HG03108 (cell line): ENCODE results near the gene S100A2.
"Not testable (repeated sequence)": the region's sequence is repeated elsewhere in the genome, so short reads cannot be mapped to it uniquely, and the experiment has no call there.

ENCODE experiments used
- ATAC-seq: cut with Tn5 transposase; IDR thresholded peaks from one replicate; pipeline ENCODE4 v1.9.1; 2021; ENCODE audit warnings: moderate library complexity; ENCODE audit not compliant: unreplicated experiment

Gene S100A2

GRCh38 chr1:153534226-153534924, 31.3 kb downstream of the S100A2 start:
- ATAC-seq = no peak

- no peak for ATAC-seq
Observed at GRCh38 chr1:153533689-153534201, 31.9 kb downstream of the S100A2 start.

GRCh38 chr1:153532769-153533599, 32.7 kb downstream of the S100A2 start:
- ATAC-seq = no peak

GRCh38 chr1:153532181-153532580, 33.5 kb downstream of the S100A2 start:
- ATAC-seq = no peak

GRCh38 chr1:153531638-153532037, 34.0 kb downstream of the S100A2 start:
- no peak for ATAC-seq

- no peak for ATAC-seq
Observed at GRCh38 chr1:153527683-153528040, 38.0 kb downstream of the S100A2 start.

GRCh38 chr1:153527023-153527682, 38.5 kb downstream of the S100A2 start:
- no peak for ATAC-seq

GRCh38 chr1:153526132-153526543, 39.5 kb downstream of the S100A2 start:
- ATAC-seq = no peak

- no peak for ATAC-seq
Observed at GRCh38 chr1:153525088-153525728, 40.4 kb downstream of the S100A2 start.

- ATAC-seq = not testable (repeated sequence)
Observed at GRCh38 chr1:153522353-153523048, 43.1 kb downstream of the S100A2 start.

GRCh38 chr1:153521808-153522207, 43.8 kb downstream of the S100A2 start:
- not testable (repeated sequence) for ATAC-seq

GRCh38 chr1:153520818-153521476, 44.7 kb downstream of the S100A2 start:
- ATAC-seq = no peak

GRCh38 chr1:153520137-153520691, 45.4 kb downstream of the S100A2 start:
- ATAC-seq = not testable (repeated sequence)

- no peak for ATAC-seq
Observed at GRCh38 chr1:153519242-153519641, 46.4 kb downstream of the S100A2 start.

GRCh38 chr1:153515504-153516394, 49.9 kb downstream of the S100A2 start:
- no peak for ATAC-seq

GRCh38 chr1:153513666-153514065, 52.0 kb downstream of the S100A2 start:
- ATAC-seq = no peak

- no peak for ATAC-seq
Observed at GRCh38 chr1:153513023-153513422, 52.6 kb downstream of the S100A2 start.
